Heart right ventricle (tissue), 16 donors: ENCODE measurements around the gene KLHDC3. TPM values are rescaled to one million over a fixed set of nuclear protein-coding genes. Genes with fewer than 3 reads are reported as not detected.

ENCODE experiments used
- ATAC-seq, 8 donors: fragments of 200-7000 bp; cut with Tn5 transposase; one replicate each; pipeline ENCODE4 v1.9.1; 2020; ENCODE audit warnings: mild to moderate bottlenecking in 8 of 8, moderate library complexity in 8 of 8, moderate number of reproducible peaks in 1 of 8
- DNase-seq, 2 donors: peaks; one replicate each; pipeline ENCODE4 v3.0.0-alpha.2; 2020
- H3K27ac ChIP-seq, 10 donors: fragments of 200-600 bp; sonication (generic) in 2 of 10; one replicate each; pipeline versions ENCODE4 v1.5.0 to v1.8.0; 2020 to 2022; ENCODE audit warnings: mild to moderate bottlenecking in 3 of 10
- H3K27me3 ChIP-seq, 7 donors: fragments of 200-600 bp; one replicate each; pipeline ENCODE4 v1.8.0; 2021 to 2022; ENCODE audit warnings: mild to moderate bottlenecking in 2 of 7
- H3K36me3 ChIP-seq, 9 donors: fragments of 200-600 bp; sonication (generic) in 1 of 9; one replicate each; pipeline versions ENCODE4 v1.5.0 to v1.8.0; 2020 to 2022; ENCODE audit warnings: mild to moderate bottlenecking in 2 of 9
- H3K4me1 ChIP-seq, 9 donors: fragments of 200-600 bp; sonication (generic) in 1 of 9; one replicate each; pipeline versions ENCODE4 v1.5.0 to v1.8.0; 2020 to 2022; ENCODE audit warnings: mild to moderate bottlenecking in 4 of 9
- H3K4me3 ChIP-seq, 10 donors: fragments of 200-600 bp; sonication (generic) in 2 of 10; one replicate each; pipeline versions ENCODE4 v1.5.0 to v1.8.0; 2020 to 2022; ENCODE audit warnings: mild to moderate bottlenecking in 7 of 10, moderate library complexity in 2 of 10
- H3K9me3 ChIP-seq, 11 donors: fragments of 200-600 bp in 10 of 11; sonication (generic) in 2 of 11; one replicate each; pipeline versions ENCODE4 v1.5.0 to v1.8.0; 2013 to 2022; ENCODE audit warnings: mild to moderate bottlenecking in 2 of 11, control low read depth in 1 of 11, moderate library complexity in 1 of 11
- CTCF ChIP-seq, 9 donors: fragments of 200-600 bp; sonication (generic) in 2 of 9; IDR thresholded peaks; one replicate each; pipeline versions ENCODE4 v1.5.0 to v1.8.0; 2021 to 2022; ENCODE audit warnings: antibody characterized with exemption in 9 of 9, mild to moderate bottlenecking in 5 of 9, moderate library complexity in 1 of 9
- WGBS, 2 donors: extraction: QIAGEN DNeasy Blood & Tissue Kit; methylation state at CpG; one replicate each; pipeline ENCODE4 v1.1.7; 2013; ENCODE audit warnings: inconsistent platforms in 1 of 2; 5-methylcytosine and 5-hydroxymethylcytosine counted together
- intact Hi-C, 10 donors: fragments of 100-400 bp; cut with DNase I; formaldehyde crosslinking; loops; one replicate each; pipeline versions ENCODE4 v1.11.1 to v1.14.2; 2022
- polyA plus RNA-seq, 2 donors: library from polyadenylated mRNA; stranded (reverse); fragments of 200-250 nt; gene quantifications; one replicate each; pipeline ENCODE4 v1.2.3, GENCODE V29; 2013
- total RNA-seq, 10 donors: library from RNA; stranded (reverse); fragmentation: NEBNext Ultra II Directional in 3 of 10; extraction: Animal tissue kit (Norgen Biotek cat#: 25700) in 3 of 10; gene quantifications; one replicate each; pipeline versions ENCODE4 v1.2.1 to v1.2.4, GENCODE V29; 2021 to 2023
- donor health status: Arrhythmogenic right ventricular cardiomyopathy.
- donor health status: ischemic (EF 13 %, LVEDD 7.1; RV severe dilation, severe dysfunction).
- donor health status: healthy with polysubstance abuse.
- donor health status: DM: no; HTN: yes; CAD: no.
- donor health status: DM: no; HTN: no; CAD: no.
- donor health status: ischemic (EF 25% LVEDD 6.9; RV normal size, moderate dysfunction).
- donor health status: ischemic (EF 25% LVEDD 5.7; RV mildly dilated, moderate dysfunction).
- donor health status: healthy.
- donor health status: DM: yes; HTN: yes; CAD: no.
- donor health status: Ischemic cardiomyopathy.
- donor health status: ischemic (EF 35%, LVEDD 5.7; RV mildly dilated, moderate dysfunction).
- donor health status: nonischemic (EF 11% LVEDD 7.7; RV severe dilation, severe dysfunction).
- donor health status: DM: yes; HTN: yes; CAD: no.
- donor health status: PGD.
- donor health status: ischemic (EF 29% LVEDD 5.4; RV normal size, mild dysfunction).
- donor health status: nonischemic (EF 23%, LVEDD 6.1; RV moderate dilation, normal function).

The KLHDC3 gene
- total and polyA plus RNA-seq, 12 donors, result 78.2 to 165 (median 92.0) TPM

GRCh38 chr6:43036712-43037111 lies 22.7 kb downstream of the KLHDC3 start:
- Histone ChIP-seq H3K36me3 (peaks cover 0 to 94% (median 18%) of the 10 kb centered on the region in 9 donors), H3K4me1 (peaks cover 0 to 30% (median 17%) of the 10 kb centered on the region in 9 donors), H3K27ac (peak overlapping the region in 4 of 10 donors; percentile 42 to 64 (median 56)), H3K27me3 (no peaks in the 10 kb centered on the region), H3K4me3 (no peak overlapping the region), H3K9me3 (no peaks in the 10 kb centered on the region)
- WGBS, 2 donors, result 89% methylated on average over 9 of the region's 9 CpGs
- ATAC-seq, result peak in 1 of 8 donors; percentile 18
- DNase-seq, result no peak
- intact Hi-C loops, result no loop called here
- TF ChIP-seq CTCF (IDR thresholded peaks at IDR 0.05), result no peak

GRCh38 chr6:43037197-43037596 lies 23.1 kb downstream of the KLHDC3 start:
- Histone ChIP-seq H3K36me3 (peaks cover 0 to 91% (median 18%) of the 10 kb centered on the region in 9 donors), H3K9me3 (no peaks in the 10 kb centered on the region), H3K27me3 (no peaks in the 10 kb centered on the region), H3K27ac (peak overlapping the region in 3 of 10 donors; percentile 42 to 56 (median 56)), H3K4me1 (peaks cover 0 to 30% (median 17%) of the 10 kb centered on the region in 9 donors), H3K4me3 (no peak overlapping the region)
- peak in 1 of 9 donors; percentile 24 for TF ChIP-seq CTCF (IDR thresholded peaks at IDR 0.05)
- DNase-seq, result peak in 1 of 2 donors; percentile 43
- intact Hi-C loops, result no loop called here
- peak in 7 of 8 donors; percentile 14 to 56 (median 37) for ATAC-seq
- 51 to 72% methylated on average over 5 of the region's 5 CpGs for WGBS, 2 donors

GRCh38 chr6:43037706-43038105 lies 23.7 kb downstream of the KLHDC3 start:
- Histone ChIP-seq H3K27ac (peak overlapping the region in 2 of 10 donors; percentile 42 to 56), H3K9me3 (no peaks in the 10 kb centered on the region), H3K27me3 (no peaks in the 10 kb centered on the region), H3K4me3 (no peak overlapping the region), H3K36me3 (peaks cover 0 to 91% (median 17%) of the 10 kb centered on the region in 9 donors), H3K4me1 (peaks cover 0 to 30% (median 17%) of the 10 kb centered on the region in 9 donors)
- intact Hi-C loops, result no loop called here
- TF ChIP-seq CTCF (IDR thresholded peaks at IDR 0.05), result no peak
- DNase-seq (no peak), ATAC-seq (peak in 1 of 8 donors; percentile 2)
- 90% methylated on average over 9 of the region's 9 CpGs for WGBS, 2 donors

GRCh38 chr6:43038727-43039126 lies 24.7 kb downstream of the KLHDC3 start:
- H3K27me3 ChIP-seq, result no peaks in the 10 kb centered on the region
- H3K4me1 ChIP-seq, result peaks cover 0 to 30% (median 17%) of the 10 kb centered on the region in 9 donors
- no peak overlapping the region for H3K4me3 ChIP-seq
- H3K27ac ChIP-seq, result no peak overlapping the region
- DNase-seq (no peak), ATAC-seq (no peak)
- H3K36me3 ChIP-seq, result peaks cover 0 to 91% (median 18%) of the 10 kb centered on the region in 9 donors
- 81 to 89% methylated on average over 9 of the region's 9 CpGs for WGBS, 2 donors
- TF ChIP-seq CTCF (IDR thresholded peaks at IDR 0.05), result no peak
- no peaks in the 10 kb centered on the region for H3K9me3 ChIP-seq
- intact Hi-C loops, result no loop called here
